AG09309 (cell line): ENCODE data around the gene MVB12A.
A peak's percentile ranks its signal among the peaks of the same experiment; 100 is the strongest.

Experiments used
- DNase-seq: peaks from one replicate; pipeline ENCODE4 v3.0.0-alpha.2; 2010; ENCODE audit warnings: low read depth
- H3K4me3 ChIP-seq: 2 replicates; pipeline ENCODE4 v1.5.1; 2011; ENCODE audit warnings: mild to moderate bottlenecking, low read depth, low read length, moderate library complexity; ENCODE audit not compliant: control insufficient read depth
- CTCF ChIP-seq: IDR thresholded peaks from 2 replicates; pipeline ENCODE4 v1.5.1; 2011; ENCODE audit warnings: mild to moderate bottlenecking, low read depth, low read length, inconsistent platforms; ENCODE audit not compliant: insufficient read depth, control insufficient read depth; ENCODE audit errors: missing control alignments

The MVB12A gene

GRCh38 chr19:17429641-17430113 is 9.8 kb downstream of the MVB12A start:
- DNase-seq, result no peak
- no peak overlapping the region for H3K4me3 ChIP-seq
- no peak for TF ChIP-seq CTCF

GRCh38 chr19:17431417-17431816 is 11.6 kb downstream of the MVB12A start:
- DNase-seq, result no peak
- no peak overlapping the region for H3K4me3 ChIP-seq
- TF ChIP-seq CTCF, result no peak

- DNase-seq, result no peak
- no peak overlapping the region for H3K4me3 ChIP-seq
- no peak for TF ChIP-seq CTCF
These were observed 15.4 kb downstream of the MVB12A start for GRCh38 chr19:17435218-17435617.

- no peak for DNase-seq
- H3K4me3 ChIP-seq, result no peak overlapping the region
- no peak for TF ChIP-seq CTCF
These were observed 16.4 kb downstream of the MVB12A start for GRCh38 chr19:17436094-17436873.

GRCh38 chr19:17436874-17437267 is 17.0 kb downstream of the MVB12A start:
- DNase-seq, result no peak
- no peak for TF ChIP-seq CTCF
- H3K4me3 ChIP-seq, result no peak overlapping the region

GRCh38 chr19:17441241-17442021 is 21.6 kb downstream of the MVB12A start:
- DNase-seq, result no peak
- H3K4me3 ChIP-seq, result no peak overlapping the region
- TF ChIP-seq CTCF, result peak; percentile 41
